DOHH2 (cell line): Measurements from ENCODE around the gene RAB23.

Experiments used
- H3F3A ChIP-seq: fragments of 200-600 bp; sonication (generic), shearing (Covaris generic); 2 replicates; pipeline ENCODE4 v1.6.0; 2016; ENCODE audit warnings: antibody characterized with exemption, mild to moderate bottlenecking; ENCODE audit not compliant: control insufficient read depth, insufficient read depth
- H3K27ac ChIP-seq: fragments of 200-600 bp; sonication (generic); 2 replicates; pipeline ENCODE4 v1.5.1; 2014; ENCODE audit warnings: low read depth, mild to moderate bottlenecking, low read length, moderate library complexity
- H3K27me3 ChIP-seq: fragments of 200-600 bp; sonication (generic); 2 replicates; pipeline ENCODE4 v1.6.1; 2014; ENCODE audit warnings: mild to moderate bottlenecking, low read length, mixed read lengths; ENCODE audit not compliant: control insufficient read depth
- H3K36me3 ChIP-seq: fragments of 200-600 bp; sonication (generic); 2 replicates; pipeline ENCODE4 v1.6.1; 2014; ENCODE audit warnings: mild to moderate bottlenecking, low read length, moderate library complexity, mixed read lengths; ENCODE audit not compliant: control insufficient read depth
- H3K4me1 ChIP-seq: fragments of 200-600 bp; sonication (generic); 2 replicates; pipeline ENCODE4 v1.6.1; 2014; ENCODE audit warnings: mild to moderate bottlenecking, low read length, mixed read lengths; ENCODE audit not compliant: control insufficient read depth
- H3K4me2 ChIP-seq: fragments of 200-600 bp; sonication (generic); 2 replicates; pipeline ENCODE4 v1.6.0; 2014; ENCODE audit warnings: mild to moderate bottlenecking, low read length, moderate library complexity
- H3K4me3 ChIP-seq: fragments of 200-600 bp; sonication (generic); 2 replicates; pipeline ENCODE4 v1.5.1; 2014; ENCODE audit warnings: mild to moderate bottlenecking, low read length, mixed read lengths
- H3K79me2 ChIP-seq: fragments of 200-600 bp; sonication (generic); 2 replicates; pipeline ENCODE4 v1.6.1; 2014; ENCODE audit warnings: mild to moderate bottlenecking, low read length, mixed read lengths; ENCODE audit not compliant: control insufficient read depth
- H3K9me2 ChIP-seq: fragments of 200-600 bp; sonication (generic); replicated peaks from 2 replicates; pipeline ENCODE4 v1.6.1; 2014; ENCODE audit warnings: mild to moderate bottlenecking, low read length, mixed read lengths; ENCODE audit not compliant: control insufficient read depth
- H3K9me3 ChIP-seq: fragments of 200-600 bp; sonication (generic); 2 replicates; pipeline ENCODE4 v1.6.1; 2014; ENCODE audit warnings: antibody characterized with exemption, low read length, mixed read lengths; ENCODE audit not compliant: control insufficient read depth, insufficient read depth
- H4K20me1 ChIP-seq: fragments of 200-600 bp; sonication (generic); 2 replicates; pipeline ENCODE4 v1.6.0; 2014; ENCODE audit warnings: low read depth, mild to moderate bottlenecking, antibody characterized with exemption, low read length, moderate library complexity; ENCODE audit not compliant: control insufficient read depth, insufficient read depth
- EZH2phosphoT487 ChIP-seq: fragments of 200-600 bp; sonication (generic); IDR thresholded peaks from 2 replicates; pipeline ENCODE4 v1.6.1; 2017; ENCODE audit warnings: borderline replicate concordance, mild to moderate bottlenecking, antibody characterized with exemption, low read length, moderate library complexity, mixed read lengths
- TF ChIP-seq, protein P1 (sequence below): fragments of 200-600 bp; sonication (generic); IDR thresholded peaks from one replicate; pipeline ENCODE4 v1.5.1; 2014; ENCODE audit warnings: antibody characterized with exemption, mild to moderate bottlenecking, low read depth, low read length; ENCODE audit not compliant: poor library complexity, severe bottlenecking

The RAB23 gene

DNA sequence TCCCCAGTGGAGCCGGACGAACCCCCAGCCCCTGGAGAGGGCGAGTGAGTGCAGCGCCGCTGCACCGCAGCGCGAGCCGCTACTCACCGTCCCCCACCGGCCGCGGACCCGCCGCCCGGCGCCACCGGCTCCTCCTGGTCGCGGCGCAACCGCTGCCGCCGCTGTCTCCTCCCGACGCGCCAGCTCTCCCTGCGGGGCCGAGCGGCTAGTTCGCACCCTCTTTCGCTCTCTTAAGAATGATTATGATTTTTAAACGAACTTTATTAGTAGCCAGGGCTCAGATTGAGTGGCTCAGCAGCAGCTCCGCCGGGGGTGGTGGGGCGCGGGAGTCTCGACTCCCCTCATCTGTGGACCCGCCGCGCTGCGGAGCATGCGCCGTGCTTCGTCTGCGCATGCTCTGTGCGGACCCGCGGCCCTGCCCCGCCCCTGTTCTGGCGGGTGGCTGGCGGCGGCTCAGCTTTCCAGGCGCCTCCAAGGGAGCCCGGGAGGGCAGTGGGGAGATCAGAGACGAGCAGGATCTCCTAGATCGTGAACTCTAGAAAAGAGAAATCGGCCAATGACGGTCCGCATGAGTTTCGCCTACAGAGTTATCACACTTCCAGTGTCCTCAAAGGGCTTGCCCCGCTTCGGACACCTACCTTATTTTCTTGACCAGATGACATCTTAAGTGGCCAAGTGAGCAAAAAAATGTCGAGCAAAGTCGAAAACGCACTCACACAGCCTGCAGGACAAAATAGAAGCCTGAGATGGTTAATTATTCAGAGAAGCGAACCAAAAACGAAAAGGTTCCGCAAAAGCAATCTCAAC lies at the start of gene RAB23:
TSS of gene RAB23 (minus strand) at position 372 of the 807 bp plus-strand sequence. CDS start 11,927 bp downstream, outside the sequence.
- peak within 1 kb of the TSS; percentile 23 for H3K27ac ChIP-seq
- H3K36me3 ChIP-seq, result no peaks in the 10 kb centered on the region
- no peaks in the 10 kb centered on the region; the same call in 1 of the 2 replicates for H3K27me3 ChIP-seq
- H3K4me1 ChIP-seq, result peaks cover 18% of the 10 kb centered on the region
- 0 out of 2 replicates have a peak, but pooled peaks cover 6% of the 10 kb centered on the region for H4K20me1 ChIP-seq
- no peaks in the 10 kb centered on the region for H3K9me3 ChIP-seq
- TF ChIP-seq, protein P1, sequence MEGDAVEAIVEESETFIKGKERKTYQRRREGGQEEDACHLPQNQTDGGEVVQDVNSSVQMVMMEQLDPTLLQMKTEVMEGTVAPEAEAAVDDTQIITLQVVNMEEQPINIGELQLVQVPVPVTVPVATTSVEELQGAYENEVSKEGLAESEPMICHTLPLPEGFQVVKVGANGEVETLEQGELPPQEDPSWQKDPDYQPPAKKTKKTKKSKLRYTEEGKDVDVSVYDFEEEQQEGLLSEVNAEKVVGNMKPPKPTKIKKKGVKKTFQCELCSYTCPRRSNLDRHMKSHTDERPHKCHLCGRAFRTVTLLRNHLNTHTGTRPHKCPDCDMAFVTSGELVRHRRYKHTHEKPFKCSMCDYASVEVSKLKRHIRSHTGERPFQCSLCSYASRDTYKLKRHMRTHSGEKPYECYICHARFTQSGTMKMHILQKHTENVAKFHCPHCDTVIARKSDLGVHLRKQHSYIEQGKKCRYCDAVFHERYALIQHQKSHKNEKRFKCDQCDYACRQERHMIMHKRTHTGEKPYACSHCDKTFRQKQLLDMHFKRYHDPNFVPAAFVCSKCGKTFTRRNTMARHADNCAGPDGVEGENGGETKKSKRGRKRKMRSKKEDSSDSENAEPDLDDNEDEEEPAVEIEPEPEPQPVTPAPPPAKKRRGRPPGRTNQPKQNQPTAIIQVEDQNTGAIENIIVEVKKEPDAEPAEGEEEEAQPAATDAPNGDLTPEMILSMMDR, result peak; percentile 26
- no peak for TF ChIP-seq EZH2phosphoT487
- no peaks in the 10 kb centered on the region for H3K9me2 ChIP-seq
- H3K79me2 ChIP-seq, result peaks cover 45% of the 10 kb centered on the region
- H3K4me2 ChIP-seq, result peak within 1 kb of the TSS; percentile 92
- peak within 1 kb of the TSS; percentile 85 for H3K4me3 ChIP-seq
- H3F3A ChIP-seq, result no peaks in the 10 kb centered on the region

DNA sequence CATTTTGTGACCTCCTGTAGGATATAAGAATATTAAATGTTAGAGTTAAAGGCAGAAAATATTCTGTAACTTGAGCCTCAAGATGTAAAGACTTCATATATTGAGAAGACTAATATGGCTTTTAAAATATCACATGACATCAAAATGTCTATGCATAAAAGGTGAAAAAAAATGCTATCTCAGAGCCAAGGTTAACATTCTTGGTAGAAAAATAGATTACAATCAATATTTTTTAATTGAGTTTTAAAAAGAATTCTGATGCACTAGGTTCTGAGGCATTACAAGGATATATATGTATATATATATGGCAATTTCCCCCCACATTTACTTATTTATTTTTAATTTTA lies 46.2 kb upstream of the RAB23 start:
- Histone ChIP-seq H3K4me2 (no peak overlapping the region), H4K20me1 (no peaks in the 10 kb centered on the region), H3F3A (no peaks in the 10 kb centered on the region), H3K4me3 (no peak overlapping the region), H3K36me3 (no peaks in the 10 kb centered on the region), H3K9me2 (no peaks in the 10 kb centered on the region), H3K4me1 (no peaks in the 10 kb centered on the region), H3K27ac (no peak overlapping the region), H3K79me2 (no peaks in the 10 kb centered on the region), H3K9me3 (no peaks in the 10 kb centered on the region), H3K27me3 (peaks cover 8% of the 10 kb centered on the region)
- TF ChIP-seq, protein P1, result no peak
- TF ChIP-seq EZH2phosphoT487, result no peak

DNA sequence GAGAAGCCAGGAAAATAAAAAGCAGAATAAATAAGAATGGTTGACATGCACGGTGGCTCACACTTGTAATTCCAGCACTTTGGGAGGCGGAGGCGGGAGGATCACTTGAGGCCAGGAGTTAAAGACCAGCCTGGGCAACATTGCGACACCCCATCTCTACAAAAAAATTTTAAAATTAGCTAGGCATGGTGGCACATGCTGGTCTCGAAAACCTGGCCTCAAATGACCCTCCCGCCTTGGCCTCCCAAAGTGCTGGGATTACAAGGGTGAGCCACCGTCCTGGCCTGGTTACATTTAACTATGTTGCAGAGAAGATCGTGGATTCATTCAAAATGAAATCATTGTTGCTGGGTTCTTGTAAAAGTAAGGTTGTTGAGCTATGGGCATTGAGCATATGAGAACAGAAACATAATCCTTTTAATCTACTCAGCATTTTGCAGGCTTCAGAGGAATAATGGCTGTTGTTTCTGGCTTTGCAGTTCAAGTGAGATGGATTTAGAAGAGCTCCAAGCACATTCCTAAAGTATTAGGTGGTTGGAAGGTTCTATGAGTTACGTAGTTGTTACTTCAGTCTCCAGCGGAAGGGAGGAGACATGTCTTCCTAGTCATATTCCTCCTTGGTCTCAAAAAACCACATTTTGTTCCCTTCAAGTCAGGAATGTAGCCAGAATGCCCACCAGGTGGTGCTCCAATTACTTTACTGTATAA lies 45.6 kb upstream of the RAB23 start:
- H3K4me2 ChIP-seq, result no peak overlapping the region

More for the DNA sequence above, 45.6 kb upstream of the RAB23 start:
- Histone ChIP-seq H3K79me2 (no peaks in the 10 kb centered on the region), H3K9me3 (no peaks in the 10 kb centered on the region), H3K9me2 (no peaks in the 10 kb centered on the region), H3F3A (no peaks in the 10 kb centered on the region), H3K36me3 (no peaks in the 10 kb centered on the region), H3K4me1 (no peaks in the 10 kb centered on the region), H3K27ac (no peak overlapping the region), H3K4me3 (no peak overlapping the region), H3K27me3 (peaks cover 8% of the 10 kb centered on the region), H4K20me1 (no peaks in the 10 kb centered on the region)
- TF ChIP-seq, protein P1, result peak; percentile 64
- TF ChIP-seq EZH2phosphoT487, result no peak
